NT2/D1 (cell line): ENCODE measurements around the gene KMT2E.

Source experiments
- DNase-seq: peaks from one replicate; pipeline ENCODE4 v3.0.0-alpha.2; 2011; ENCODE audit warnings: low read depth, low spot score
- H3K27me3 ChIP-seq: 2 replicates; pipeline ENCODE4 v1.6.0; 2011; ENCODE audit warnings: mild to moderate bottlenecking; ENCODE audit not compliant: insufficient read length, insufficient read depth
- H3K36me3 ChIP-seq: 2 replicates; pipeline ENCODE4 v1.6.1; 2011; ENCODE audit warnings: mild to moderate bottlenecking, low read length, mixed read lengths; ENCODE audit not compliant: insufficient read depth, insufficient read length
- H3K4me1 ChIP-seq: 2 replicates; pipeline ENCODE4 v1.5.1; 2011; ENCODE audit not compliant: insufficient read depth, insufficient read length
- H3K4me3 ChIP-seq: 2 replicates; pipeline ENCODE4 v1.5.1; 2011; ENCODE audit warnings: low read depth; ENCODE audit not compliant: insufficient read length
- H3K9ac ChIP-seq: 2 replicates; pipeline ENCODE4 v1.6.0; 2011; ENCODE audit warnings: low read depth; ENCODE audit not compliant: insufficient read length
- H3K9me3 ChIP-seq: 2 replicates; pipeline ENCODE4 v1.5.1; 2011; ENCODE audit warnings: mild to moderate bottlenecking, low read length; ENCODE audit not compliant: insufficient read depth
- SUZ12 ChIP-seq: IDR thresholded peaks from 2 replicates; pipeline ENCODE4 v1.6.1; 2011; ENCODE audit not compliant: insufficient read length, insufficient read depth; ENCODE audit errors: extremely low read depth
- YY1 ChIP-seq: IDR thresholded peaks from 2 replicates; pipeline ENCODE4 v1.6.1; 2011; ENCODE audit not compliant: insufficient read length, insufficient read depth
- ZNF274 ChIP-seq: IDR thresholded peaks from 2 replicates; pipeline ENCODE4 v1.6.1; 2011; ENCODE audit warnings: mild to moderate bottlenecking, low read depth, low read length

The KMT2E gene

DNA sequence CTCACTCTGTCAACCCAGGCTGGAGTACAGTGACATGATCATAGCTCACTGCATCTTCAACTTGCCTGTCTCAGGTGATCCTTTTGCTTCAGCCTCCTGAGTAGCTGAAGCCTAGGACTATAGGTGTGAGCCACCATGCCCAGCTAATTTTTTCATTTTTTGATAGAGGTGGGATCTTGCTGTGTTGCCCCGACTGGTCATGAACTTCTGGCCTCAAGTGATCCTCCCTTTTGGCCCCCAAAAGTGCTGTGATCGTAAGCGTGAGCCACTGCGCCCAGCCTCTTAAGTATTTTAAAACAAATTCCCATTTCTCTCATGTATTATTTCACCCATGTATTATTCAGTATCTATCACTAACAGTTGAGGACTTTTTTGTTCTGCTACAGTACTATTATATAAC, 43.5 kb downstream of the KMT2E start:
- H3K27me3 ChIP-seq = no peaks in the 10 kb centered on the region
- no peaks in the 10 kb centered on the region for H3K9me3 ChIP-seq
- H3K36me3 ChIP-seq = peaks cover 13% of the 10 kb centered on the region
- no peaks in the 10 kb centered on the region for H3K4me1 ChIP-seq
- DNase-seq = no peak
- no peak overlapping the region for H3K4me3 ChIP-seq
- TF ChIP-seq YY1 (no peak), SUZ12 (no peak), ZNF274 (no peak)
- no peak overlapping the region for H3K9ac ChIP-seq

DNA sequence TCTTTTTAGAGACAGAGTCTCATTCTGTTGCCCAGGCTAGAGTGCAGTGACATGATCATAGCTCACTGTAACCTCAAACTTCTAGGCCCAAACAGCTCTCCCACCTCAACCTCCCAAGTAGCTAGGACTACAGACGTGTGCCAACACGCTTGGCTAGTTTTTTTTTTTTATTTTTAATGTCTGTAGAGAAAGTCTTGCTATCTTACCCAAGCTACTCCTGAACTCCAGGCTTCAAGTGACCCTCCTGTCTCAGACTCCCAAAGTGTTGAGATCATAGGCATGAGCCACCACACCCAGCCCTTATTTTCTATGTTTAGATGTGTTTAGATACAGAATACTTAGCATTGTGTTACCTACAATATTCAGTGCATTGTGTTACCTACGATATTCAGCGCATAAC, 46.4 kb downstream of the KMT2E start:
- DNase-seq = no peak
- TF ChIP-seq ZNF274 (no peak), YY1 (no peak), SUZ12 (no peak)
- Histone ChIP-seq H3K36me3 (peaks cover 20% of the 10 kb centered on the region), H3K4me3 (no peak overlapping the region), H3K27me3 (no peaks in the 10 kb centered on the region), H3K4me1 (no peaks in the 10 kb centered on the region), H3K9me3 (no peaks in the 10 kb centered on the region), H3K9ac (no peak overlapping the region)

DNA sequence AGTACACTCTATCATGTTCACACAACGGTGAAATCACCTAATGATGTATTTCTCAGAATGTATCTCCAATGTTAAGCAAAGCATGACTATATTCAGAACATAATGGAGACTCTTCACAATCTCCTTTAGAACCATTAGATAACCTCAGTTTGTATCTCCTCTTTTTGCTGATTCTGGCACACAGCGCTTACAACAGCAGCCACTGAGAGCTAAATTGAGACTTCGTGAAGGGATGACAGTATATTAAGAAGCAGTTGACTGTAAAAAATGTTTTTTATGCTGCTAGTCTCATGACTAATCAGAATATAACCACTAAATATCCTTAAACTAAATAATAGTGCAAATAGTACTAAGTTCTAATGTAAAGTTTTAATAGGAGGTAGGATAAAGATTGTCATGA, 46.9 kb downstream of the KMT2E start:
- Histone ChIP-seq H3K36me3 (peaks cover 23% of the 10 kb centered on the region), H3K4me1 (no peaks in the 10 kb centered on the region)

DNA sequence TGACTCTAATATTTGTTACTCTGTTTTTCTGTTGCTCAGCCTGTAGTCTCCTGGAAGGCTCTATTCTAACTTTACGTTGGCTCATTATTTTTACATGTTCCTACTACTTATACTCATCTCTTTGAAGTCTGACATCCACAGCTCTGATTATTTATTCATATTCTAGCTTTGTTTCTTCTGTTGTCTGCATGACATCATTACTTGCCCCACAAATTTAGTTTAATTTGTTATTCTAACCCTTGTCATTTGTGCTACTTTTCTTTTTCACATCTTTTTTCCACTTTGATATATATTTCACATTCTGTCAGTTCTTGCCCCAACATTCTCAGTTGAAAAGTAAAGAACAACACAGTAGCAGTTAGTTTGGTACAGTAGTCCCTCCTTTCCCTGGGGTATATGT, 51.1 kb downstream of the KMT2E start:
- TF ChIP-seq ZNF274 = no peak
- TF ChIP-seq YY1 = no peak
- TF ChIP-seq SUZ12 = no peak
- Histone ChIP-seq H3K9me3 (no peaks in the 10 kb centered on the region), H3K4me3 (no peak overlapping the region), H3K27me3 (no peaks in the 10 kb centered on the region), H3K4me1 (no peaks in the 10 kb centered on the region), H3K9ac (no peak overlapping the region), H3K36me3 (peaks cover 39% of the 10 kb centered on the region)
- no peak for DNase-seq

More for the DNA sequence above, 46.9 kb downstream of the KMT2E start:
- TF ChIP-seq ZNF274 = no peak
- no peak for TF ChIP-seq SUZ12
- TF ChIP-seq YY1 = no peak
- H3K27me3 ChIP-seq = no peaks in the 10 kb centered on the region
- H3K4me3 ChIP-seq = no peak overlapping the region
- no peaks in the 10 kb centered on the region for H3K9me3 ChIP-seq
- no peak overlapping the region for H3K9ac ChIP-seq
- no peak for DNase-seq

DNA sequence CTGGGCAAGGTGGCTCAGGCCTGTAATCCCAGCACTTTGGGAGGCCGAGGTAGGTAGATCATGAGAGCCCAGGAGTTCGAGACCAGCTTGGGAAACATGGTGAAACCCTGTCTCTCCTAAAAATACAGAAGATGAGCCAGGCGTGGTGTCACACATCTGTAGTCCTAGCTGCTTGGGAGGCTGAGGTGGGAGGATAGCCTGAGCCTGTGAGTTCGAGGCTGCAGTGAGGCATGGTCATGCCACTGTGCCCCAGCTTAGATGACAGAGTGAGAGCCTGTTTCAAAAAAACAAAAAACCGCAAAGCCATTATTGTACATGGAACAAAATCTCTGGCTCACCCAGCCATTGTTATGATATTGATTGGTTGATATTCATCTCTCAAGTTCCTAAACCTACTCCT, 53.7 kb downstream of the KMT2E start:
- no peaks in the 10 kb centered on the region for H3K9me3 ChIP-seq
- TF ChIP-seq ZNF274 (no peak), YY1 (no peak)
- no peaks in the 10 kb centered on the region for H3K27me3 ChIP-seq
- H3K4me1 ChIP-seq = no peaks in the 10 kb centered on the region
- no peak overlapping the region for H3K9ac ChIP-seq
- no peak overlapping the region for H3K4me3 ChIP-seq
- DNase-seq = no peak
- H3K36me3 ChIP-seq = peaks cover 48% of the 10 kb centered on the region

DNA sequence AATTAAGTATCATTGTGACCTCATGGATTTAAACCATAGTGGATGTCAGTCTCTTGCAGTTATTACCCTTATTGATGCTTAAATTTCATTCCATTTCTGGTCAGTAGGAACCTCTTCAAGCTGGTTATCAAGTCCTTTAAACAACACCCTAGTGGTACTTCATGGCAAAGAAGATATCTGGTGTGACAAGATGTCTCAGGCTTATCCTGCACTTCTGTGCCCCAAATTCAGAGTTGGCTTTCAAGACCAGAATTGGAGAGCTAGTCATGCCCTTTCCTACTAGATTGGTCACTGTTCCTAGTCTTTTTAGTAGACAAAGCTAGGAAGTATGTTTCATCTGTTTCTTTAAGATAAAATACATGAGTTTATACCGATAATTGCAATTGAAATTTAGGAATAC, 54.9 kb downstream of the KMT2E start:
- Histone ChIP-seq H3K9ac (no peak overlapping the region), H3K4me3 (no peak overlapping the region), H3K9me3 (no peaks in the 10 kb centered on the region), H3K36me3 (peaks cover 50% of the 10 kb centered on the region), H3K4me1 (no peaks in the 10 kb centered on the region), H3K27me3 (no peaks in the 10 kb centered on the region)
- no peak for TF ChIP-seq SUZ12
- no peak for DNase-seq

DNA sequence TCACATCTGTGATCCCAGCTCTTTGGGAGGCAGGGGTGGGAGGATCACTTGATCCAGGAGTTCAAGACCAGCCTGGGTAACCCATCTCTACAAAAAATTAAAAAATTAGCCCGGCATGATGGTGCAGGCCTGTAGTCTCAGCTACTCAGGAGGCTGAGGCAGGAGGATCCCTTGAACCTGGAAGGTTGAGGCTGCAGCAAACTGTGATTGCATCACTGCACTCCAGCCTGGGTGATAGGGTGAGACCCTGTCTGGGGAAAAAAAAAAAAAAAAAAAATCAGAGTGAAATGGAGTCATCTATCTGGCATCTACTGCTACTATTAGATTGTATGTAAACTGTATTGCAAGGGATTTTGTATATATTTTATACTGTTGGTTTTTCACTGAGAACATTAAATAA, 59.1 kb downstream of the KMT2E start:
- H3K9ac ChIP-seq = no peak overlapping the region
- H3K36me3 ChIP-seq = peaks cover 66% of the 10 kb centered on the region
- H3K27me3 ChIP-seq = no peaks in the 10 kb centered on the region
- TF ChIP-seq YY1 (no peak), SUZ12 (no peak), ZNF274 (no peak)
- H3K9me3 ChIP-seq = no peaks in the 10 kb centered on the region
- H3K4me1 ChIP-seq = no peaks in the 10 kb centered on the region
- no peak for DNase-seq
- no peak overlapping the region for H3K4me3 ChIP-seq

DNA sequence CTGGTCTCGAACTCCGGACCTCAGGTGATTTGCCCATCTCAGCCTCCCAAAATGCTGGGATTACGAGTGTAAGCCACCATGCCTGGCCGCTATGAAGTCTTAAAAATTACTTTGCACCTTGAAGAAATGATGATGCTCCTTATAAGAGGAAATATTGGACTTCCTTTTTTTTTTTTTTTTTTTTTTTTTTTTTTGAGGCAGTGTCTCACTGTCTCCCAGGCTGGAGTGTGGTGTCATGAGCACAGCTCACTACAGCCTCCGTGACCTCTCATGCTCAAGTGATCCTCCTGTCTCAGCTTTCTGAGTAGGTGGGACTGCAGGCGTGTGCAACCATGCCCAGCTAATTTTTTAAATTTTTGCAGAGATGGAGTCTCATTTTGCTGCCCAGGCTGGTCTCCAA, 65.3 kb downstream of the KMT2E start:
- Histone ChIP-seq H3K9me3 (no peaks in the 10 kb centered on the region), H3K36me3 (peaks cover 59% of the 10 kb centered on the region), H3K9ac (no peak overlapping the region), H3K4me3 (no peak overlapping the region), H3K4me1 (no peaks in the 10 kb centered on the region), H3K27me3 (no peaks in the 10 kb centered on the region)
- TF ChIP-seq YY1 (no peak), SUZ12 (no peak), ZNF274 (no peak)
- no peak for DNase-seq
